ENCODE results near the gene DLG4.

DNA sequence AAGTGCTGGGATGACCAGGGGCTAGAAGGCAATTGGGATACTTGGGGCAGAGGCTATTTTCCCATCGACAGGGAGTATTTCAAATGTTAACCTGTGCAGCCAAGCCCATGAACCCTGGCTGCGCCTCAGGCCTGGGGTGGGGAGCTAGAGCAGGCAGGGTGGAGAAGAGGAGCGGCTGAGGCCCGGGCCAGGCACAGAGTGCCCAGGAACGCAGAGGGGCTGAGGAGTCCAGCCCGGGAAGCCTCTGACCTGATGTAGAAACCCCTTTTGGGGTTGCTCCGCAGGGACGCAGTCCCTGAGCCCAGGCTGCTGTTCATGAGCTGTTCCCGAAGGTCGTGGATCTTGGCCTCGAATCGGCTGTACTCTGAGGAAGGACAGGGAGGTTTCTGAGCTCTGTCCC lies 23.7 kb downstream of the DLG4 start:
- TF ChIP-seq, protein P1, sequence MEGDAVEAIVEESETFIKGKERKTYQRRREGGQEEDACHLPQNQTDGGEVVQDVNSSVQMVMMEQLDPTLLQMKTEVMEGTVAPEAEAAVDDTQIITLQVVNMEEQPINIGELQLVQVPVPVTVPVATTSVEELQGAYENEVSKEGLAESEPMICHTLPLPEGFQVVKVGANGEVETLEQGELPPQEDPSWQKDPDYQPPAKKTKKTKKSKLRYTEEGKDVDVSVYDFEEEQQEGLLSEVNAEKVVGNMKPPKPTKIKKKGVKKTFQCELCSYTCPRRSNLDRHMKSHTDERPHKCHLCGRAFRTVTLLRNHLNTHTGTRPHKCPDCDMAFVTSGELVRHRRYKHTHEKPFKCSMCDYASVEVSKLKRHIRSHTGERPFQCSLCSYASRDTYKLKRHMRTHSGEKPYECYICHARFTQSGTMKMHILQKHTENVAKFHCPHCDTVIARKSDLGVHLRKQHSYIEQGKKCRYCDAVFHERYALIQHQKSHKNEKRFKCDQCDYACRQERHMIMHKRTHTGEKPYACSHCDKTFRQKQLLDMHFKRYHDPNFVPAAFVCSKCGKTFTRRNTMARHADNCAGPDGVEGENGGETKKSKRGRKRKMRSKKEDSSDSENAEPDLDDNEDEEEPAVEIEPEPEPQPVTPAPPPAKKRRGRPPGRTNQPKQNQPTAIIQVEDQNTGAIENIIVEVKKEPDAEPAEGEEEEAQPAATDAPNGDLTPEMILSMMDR (IDR thresholded peaks at IDR 0.05; ENCODE audit: insufficient read depth, low read depth, low read length) = no peak
- no peak for TF ChIP-seq EZH2 (IDR thresholded peaks at IDR 0.05; ENCODE audit: insufficient read depth, low read length)
